ENCODE results near the gene SBF2. TPM values are rescaled to one million over a fixed set of nuclear protein-coding genes. Genes with fewer than 3 reads are reported as not detected.

Gene SBF2
- total and polyA plus RNA-seq, 2 donors (not counting 3 experiments of a cell fraction or from before 2014, with no cell fraction given): 15.4 to 42.4 TPM

GRCh38 chr11:9957072-9957471 lies 336.9 kb downstream of the SBF2 start:
- no peak for FAIRE-seq
- H4K20me1 ChIP-seq (replicated peaks; ENCODE audit: control insufficient read depth, extremely low read depth, insufficient read depth, low read length): no peaks in the 10 kb centered on the region
- intact Hi-C loops (cut with micrococcal nuclease): no loop called here
- no peak overlapping the region for H3K4me2 ChIP-seq (ENCODE audit: insufficient read depth, low read length)
- H3K27me3 ChIP-seq (ENCODE audit: control insufficient read depth in 2 of 2, insufficient read depth in 2 of 2, low read length in 2 of 2): no peaks in the 10 kb centered on the region
- CTCF ChIA-PET: no interaction called here
- DNase-seq (ENCODE audit: low read depth, low spot score): no peak
- no peak overlapping the region for H3K27ac ChIP-seq (ENCODE audit: insufficient read depth, low read depth, low read length)
- no peak for TF ChIP-seq POLR2AphosphoS5 (IDR thresholded peaks at IDR 0.05; ENCODE audit: insufficient read depth, low read depth, low read length)
- no peak for TF ChIP-seq MAX (IDR thresholded peaks at IDR 0.05; ENCODE audit: insufficient read depth, insufficient read length)
- no peak for TF ChIP-seq MYC (IDR thresholded peaks at IDR 0.05; ENCODE audit: low read depth, low read length)
- no peak for TF ChIP-seq EZH2 (IDR thresholded peaks at IDR 0.05; ENCODE audit: borderline replicate concordance, low read depth, low read length, severe bottlenecking)
- TF ChIP-seq POLR2A (IDR thresholded peaks at IDR 0.05; ENCODE audit: low read depth, low read length): no peak
- TF ChIP-seq FOS (IDR thresholded peaks at IDR 0.05; ENCODE audit: borderline replicate concordance, insufficient read depth, low read length): no peak
- TF ChIP-seq JUN (IDR thresholded peaks at IDR 0.05; ENCODE audit: borderline replicate concordance, insufficient read depth, insufficient read length, low read depth): no peak
- no peak for TF ChIP-seq GATA2 (IDR thresholded peaks at IDR 0.05; ENCODE audit: insufficient read depth, insufficient read length, low read depth, low read length)
- no peak for TF ChIP-seq CTCF (IDR thresholded peaks at IDR 0.05; ENCODE audit: extremely low read depth in 1 of 2, insufficient read depth in 1 of 2, low read depth in 1 of 2, low read length in 2 of 2)
- no peak overlapping the region for H3K9ac ChIP-seq (replicated peaks; ENCODE audit: extremely low read depth, insufficient read depth, low read length)
- POLR2A ChIA-PET: no interaction called here
- H2AFZ ChIP-seq (ENCODE audit: low read depth, low read length): no peak overlapping the region
- dilution Hi-C loops (cut with MboI; ENCODE audit: extremely low pct_ligation_motif_present, low sequenced_read_pairs): no loop called here
- BruUV-seq (replicated peaks): no TSS peak
- no peaks in the 10 kb centered on the region for H3K9me1 ChIP-seq (replicated peaks; ENCODE audit: control insufficient read depth, extremely low read depth, insufficient read depth, low read length)
- peaks cover 3% of the 10 kb centered on the region in 2 experiments for H3K36me3 ChIP-seq (ENCODE audit: control insufficient read depth in 2 of 2, extremely low read depth in 1 of 2, insufficient read depth in 2 of 2, low read length in 2 of 2)
- no peaks in the 10 kb centered on the region for H3K4me1 ChIP-seq (ENCODE audit: control insufficient read depth, extremely low read depth, insufficient read depth, low read length)
- H3K79me2 ChIP-seq (ENCODE audit: control insufficient read depth, insufficient read depth, low read length): no peaks in the 10 kb centered on the region
- no peak overlapping the region for H3K4me3 ChIP-seq (replicated peaks in 1 of 3; ENCODE audit: insufficient read depth in 1 of 3, low read depth in 1 of 3, low read length in 3 of 3)
- H3K9me3 ChIP-seq (replicated peaks; ENCODE audit: control insufficient read depth, insufficient read depth, low read length): no peaks in the 10 kb centered on the region
